Cardiac fibroblast (primary cell): ENCODE results near the gene SLC35G6.

ENCODE experiments used
- DNase-seq, 2 donors: peaks; one replicate each; pipeline versions ENCODE4 v3.0.0 to v3.0.0-alpha.2; 2010; ENCODE audit warnings: low read depth in 2 of 2
- H3K4me3 ChIP-seq, 2 donors: replicated peaks in 1 of 2; 1 replicate in 1 of 2; 2 replicates in 1 of 2; pipeline ENCODE4 v1.5.1; 2011; ENCODE audit warnings: low read depth in 2 of 2, low read length in 2 of 2, mild to moderate bottlenecking in 2 of 2, moderate library complexity in 1 of 2
- TF ChIP-seq, protein P1 (sequence below): IDR thresholded peaks from one replicate; pipeline ENCODE4 v1.5.1; 2011; ENCODE audit warnings: low read depth, mild to moderate bottlenecking, low read length, inconsistent platforms

Gene SLC35G6

GRCh38 chr17:7460850-7461660 lies 20.2 kb upstream of the SLC35G6 start:
- TF ChIP-seq, protein P1, sequence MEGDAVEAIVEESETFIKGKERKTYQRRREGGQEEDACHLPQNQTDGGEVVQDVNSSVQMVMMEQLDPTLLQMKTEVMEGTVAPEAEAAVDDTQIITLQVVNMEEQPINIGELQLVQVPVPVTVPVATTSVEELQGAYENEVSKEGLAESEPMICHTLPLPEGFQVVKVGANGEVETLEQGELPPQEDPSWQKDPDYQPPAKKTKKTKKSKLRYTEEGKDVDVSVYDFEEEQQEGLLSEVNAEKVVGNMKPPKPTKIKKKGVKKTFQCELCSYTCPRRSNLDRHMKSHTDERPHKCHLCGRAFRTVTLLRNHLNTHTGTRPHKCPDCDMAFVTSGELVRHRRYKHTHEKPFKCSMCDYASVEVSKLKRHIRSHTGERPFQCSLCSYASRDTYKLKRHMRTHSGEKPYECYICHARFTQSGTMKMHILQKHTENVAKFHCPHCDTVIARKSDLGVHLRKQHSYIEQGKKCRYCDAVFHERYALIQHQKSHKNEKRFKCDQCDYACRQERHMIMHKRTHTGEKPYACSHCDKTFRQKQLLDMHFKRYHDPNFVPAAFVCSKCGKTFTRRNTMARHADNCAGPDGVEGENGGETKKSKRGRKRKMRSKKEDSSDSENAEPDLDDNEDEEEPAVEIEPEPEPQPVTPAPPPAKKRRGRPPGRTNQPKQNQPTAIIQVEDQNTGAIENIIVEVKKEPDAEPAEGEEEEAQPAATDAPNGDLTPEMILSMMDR = no peak
- DNase-seq = no peak
- no peak overlapping the region for H3K4me3 ChIP-seq

- TF ChIP-seq, protein P1 = no peak
Measured at GRCh38 chr17:7462474-7463371, 18.5 kb upstream of the SLC35G6 start.

DNA sequence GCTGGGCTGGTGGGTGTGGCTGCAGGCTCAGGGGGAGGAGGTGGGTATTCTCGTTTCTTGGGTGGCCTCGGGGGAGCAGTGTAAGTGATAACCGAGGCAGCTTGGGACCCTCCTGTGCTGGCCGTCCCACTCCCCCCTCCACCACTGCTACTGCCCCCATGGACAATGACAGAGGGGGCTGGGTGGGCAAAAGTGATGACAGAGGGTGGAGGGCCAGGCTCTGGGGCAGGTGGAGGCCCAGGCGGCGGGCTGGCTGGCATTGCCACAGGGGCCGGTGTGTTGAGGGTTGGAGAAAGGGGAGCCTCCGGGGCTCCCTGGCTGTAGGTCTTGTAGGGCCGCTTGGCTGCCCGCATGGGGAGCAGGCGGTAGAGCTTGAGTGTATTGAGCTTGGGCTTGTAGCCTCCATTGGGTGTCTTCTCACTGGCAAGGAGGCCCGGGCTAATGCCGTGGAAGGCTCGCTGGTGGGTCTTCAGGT lies 17.8 kb upstream of the SLC35G6 start:
- no peak overlapping the region for H3K4me3 ChIP-seq
- no peak for DNase-seq
- TF ChIP-seq, protein P1 = no peak

More at GRCh38 chr17:7462474-7463371, 18.5 kb upstream of the SLC35G6 start:
- no peak overlapping the region for H3K4me3 ChIP-seq
- DNase-seq = no peak

DNA sequence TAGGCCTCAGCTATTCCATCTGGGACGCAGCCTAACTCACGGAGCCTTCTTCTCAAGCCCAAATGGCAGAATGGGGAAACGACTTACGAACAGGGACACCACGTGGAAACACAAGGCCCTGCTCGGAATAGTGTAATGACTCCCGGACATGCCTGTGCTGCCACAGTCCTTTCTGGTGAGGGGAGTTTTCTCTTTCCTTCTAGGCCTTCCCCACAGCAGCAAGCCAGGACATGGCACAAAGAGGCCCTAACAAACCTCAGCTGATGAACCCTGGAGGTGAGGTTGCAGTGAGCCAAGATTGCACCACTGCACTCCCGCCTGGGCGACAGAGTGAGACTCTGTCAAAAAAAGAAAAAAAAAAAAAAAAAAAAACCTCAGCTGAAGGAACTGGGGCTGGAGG lies 17.2 kb upstream of the SLC35G6 start:
- TF ChIP-seq, protein P1 = no peak
- no peak for DNase-seq
- H3K4me3 ChIP-seq = no peak overlapping the region

GRCh38 chr17:7465597-7466275 lies 15.5 kb upstream of the SLC35G6 start:
- DNase-seq = no peak
- no peak overlapping the region for H3K4me3 ChIP-seq
- TF ChIP-seq, protein P1 = no peak

DNA sequence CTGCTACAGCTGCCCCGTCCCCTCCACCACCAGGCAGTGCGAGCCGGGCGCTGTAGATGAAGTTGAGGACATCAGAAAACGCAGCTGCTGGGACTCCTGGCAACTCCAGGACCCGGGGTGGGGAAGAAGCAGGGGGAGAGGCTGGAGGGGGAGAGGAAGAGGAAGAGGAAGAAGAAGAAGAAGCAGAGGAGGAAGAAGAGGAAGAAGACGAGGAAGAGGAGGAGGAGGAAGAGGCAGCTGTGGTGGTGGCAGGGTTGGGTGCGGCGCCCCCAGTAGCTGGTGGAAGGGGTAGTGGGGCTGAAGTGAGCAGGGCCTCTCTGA lies 15.0 kb upstream of the SLC35G6 start:
- DNase-seq = no peak
- H3K4me3 ChIP-seq = no peak overlapping the region
- TF ChIP-seq, protein P1 = no peak
